ENCODE measurements around the gene PLEKHH2.
"Not testable (repeated sequence)": the region's sequence is repeated elsewhere in the genome, so short reads cannot be mapped to it uniquely, and the experiment has no call there.

GRCh38 chr2:43600596-43600995, 36.5 kb upstream of the PLEKHH2 start:
- not testable (repeated sequence) for TF ChIP-seq CTCF, POLR2A (IDR thresholded peaks at IDR 0.05)
